ENCODE measurements around the gene EPS8.

Gene EPS8

GRCh38 chr12:15596174-15596573, 193.0 kb downstream of the EPS8 start:
- in situ Hi-C loops (cut with HindIII; ENCODE audit: low pct_ligation_motif_present, low sequenced_read_pairs), result no loop called here
- TF ChIP-seq CTCF (IDR thresholded peaks at IDR 0.05; ENCODE audit: low read depth, low read length, missing control alignments), result no peak
- Histone ChIP-seq H3K27me3 (replicated peaks) (no peaks in the 10 kb centered on the region), H3K27ac (no peak overlapping the region), H3K36me3 (replicated peaks) (no peaks in the 10 kb centered on the region), H3K4me3 (ENCODE audit: low read depth, low read length) (no peak overlapping the region)
- DNase-seq, result no peak

- in situ Hi-C loops (cut with HindIII; ENCODE audit: low pct_ligation_motif_present, low sequenced_read_pairs), result no loop called here
- Histone ChIP-seq H3K27ac (no peak overlapping the region), H3K4me3 (ENCODE audit: low read depth, low read length) (no peak overlapping the region), H3K27me3 (replicated peaks) (no peaks in the 10 kb centered on the region), H3K36me3 (replicated peaks) (no peaks in the 10 kb centered on the region)
- TF ChIP-seq CTCF (IDR thresholded peaks at IDR 0.05; ENCODE audit: low read depth, low read length, missing control alignments), result peak; percentile 43
- no peak for DNase-seq
Measured at GRCh38 chr12:15592934-15593333, 196.3 kb downstream of the EPS8 start.

- Histone ChIP-seq H3K4me3 (ENCODE audit: low read depth, low read length) (no peak overlapping the region), H3K27ac (no peak overlapping the region), H3K36me3 (replicated peaks) (no peaks in the 10 kb centered on the region), H3K27me3 (replicated peaks) (no peaks in the 10 kb centered on the region)
- in situ Hi-C loops (cut with HindIII; ENCODE audit: low pct_ligation_motif_present, low sequenced_read_pairs), result no loop called here
- TF ChIP-seq CTCF (IDR thresholded peaks at IDR 0.05; ENCODE audit: low read depth, low read length, missing control alignments), result no peak
- no peak for DNase-seq
Measured at GRCh38 chr12:15591811-15592210, 197.4 kb downstream of the EPS8 start.

GRCh38 chr12:15590180-15590826, 198.9 kb downstream of the EPS8 start:
- peak overlapping the region; percentile 77 for H3K27ac ChIP-seq
- in situ Hi-C loops (cut with HindIII; ENCODE audit: low pct_ligation_motif_present, low sequenced_read_pairs), result no loop called here
- peak; percentile 88 for TF ChIP-seq CTCF (IDR thresholded peaks at IDR 0.05; ENCODE audit: low read depth, low read length, missing control alignments)
- no peaks in the 10 kb centered on the region for H3K27me3 ChIP-seq (replicated peaks)
- H3K36me3 ChIP-seq (replicated peaks), result no peaks in the 10 kb centered on the region
- DNase-seq, result peak; percentile 67
- peak overlapping the region; percentile 57 for H3K4me3 ChIP-seq (ENCODE audit: low read depth, low read length)

- no peak for DNase-seq
- H3K27me3 ChIP-seq (replicated peaks), result no peaks in the 10 kb centered on the region
Measured at GRCh38 chr12:15589328-15590032, 199.7 kb downstream of the EPS8 start.

More at GRCh38 chr12:15589328-15590032, 199.7 kb downstream of the EPS8 start:
- H3K4me3 ChIP-seq (ENCODE audit: low read depth, low read length), result peak overlapping the region; percentile 57
- no peak overlapping the region for H3K27ac ChIP-seq
- TF ChIP-seq CTCF (IDR thresholded peaks at IDR 0.05; ENCODE audit: low read depth, low read length, missing control alignments), result no peak
- H3K36me3 ChIP-seq (replicated peaks), result no peaks in the 10 kb centered on the region
- in situ Hi-C loops (cut with HindIII; ENCODE audit: low pct_ligation_motif_present, low sequenced_read_pairs), result no loop called here

Measured in brain microvascular endothelial cell (primary cell).